HG03097 (cell line): Measurements from ENCODE around the gene GRK3.
"Not testable (repeated sequence)": the region's sequence is repeated elsewhere in the genome, so short reads cannot be mapped to it uniquely, and the experiment has no call there.

ENCODE experiments used
- ATAC-seq: cut with Tn5 transposase; IDR thresholded peaks from one replicate; pipeline ENCODE4 v1.9.1; 2021; ENCODE audit not compliant: unreplicated experiment, low FRiP score

Gene GRK3

DNA sequence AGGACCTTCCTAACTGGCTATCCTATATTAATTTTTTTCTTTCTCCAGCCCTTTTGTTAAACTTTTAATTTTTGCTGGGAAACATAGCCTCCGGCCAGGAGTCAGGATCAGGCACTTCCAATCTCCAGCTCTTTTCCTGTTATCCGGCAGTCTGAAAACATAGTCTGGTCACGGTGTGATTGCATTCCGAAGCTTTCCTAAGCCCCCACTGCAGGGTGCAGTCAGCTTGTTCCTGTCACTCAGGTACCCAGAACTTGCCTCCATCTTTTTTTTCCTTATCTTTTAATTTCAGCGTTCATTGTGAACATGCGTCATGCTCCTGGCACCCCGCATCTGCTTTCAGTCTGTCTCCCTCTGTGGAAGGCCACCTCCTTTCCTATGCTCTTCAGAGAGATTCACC lies 59.4 kb downstream of the GRK3 start:
- no peak for ATAC-seq

DNA sequence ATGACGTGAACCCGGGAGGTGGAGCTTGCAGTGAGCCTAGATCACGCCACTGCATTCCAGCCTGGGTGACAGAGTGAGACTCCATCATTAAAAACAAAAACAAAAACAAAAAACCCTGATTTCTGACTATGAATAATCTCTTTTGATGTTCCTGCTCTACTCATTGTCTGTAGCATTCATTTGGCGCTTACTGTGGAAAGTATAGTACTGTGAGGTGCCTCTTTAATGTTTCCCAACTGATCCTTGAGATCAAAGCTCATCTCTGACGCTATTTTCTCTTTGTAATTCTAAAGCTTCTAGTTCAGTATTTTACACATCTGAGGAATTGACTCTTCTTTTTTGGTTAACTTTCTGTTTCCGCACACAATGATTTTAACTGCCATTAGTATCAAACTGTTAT lies 60.0 kb downstream of the GRK3 start:
- ATAC-seq: no peak

DNA sequence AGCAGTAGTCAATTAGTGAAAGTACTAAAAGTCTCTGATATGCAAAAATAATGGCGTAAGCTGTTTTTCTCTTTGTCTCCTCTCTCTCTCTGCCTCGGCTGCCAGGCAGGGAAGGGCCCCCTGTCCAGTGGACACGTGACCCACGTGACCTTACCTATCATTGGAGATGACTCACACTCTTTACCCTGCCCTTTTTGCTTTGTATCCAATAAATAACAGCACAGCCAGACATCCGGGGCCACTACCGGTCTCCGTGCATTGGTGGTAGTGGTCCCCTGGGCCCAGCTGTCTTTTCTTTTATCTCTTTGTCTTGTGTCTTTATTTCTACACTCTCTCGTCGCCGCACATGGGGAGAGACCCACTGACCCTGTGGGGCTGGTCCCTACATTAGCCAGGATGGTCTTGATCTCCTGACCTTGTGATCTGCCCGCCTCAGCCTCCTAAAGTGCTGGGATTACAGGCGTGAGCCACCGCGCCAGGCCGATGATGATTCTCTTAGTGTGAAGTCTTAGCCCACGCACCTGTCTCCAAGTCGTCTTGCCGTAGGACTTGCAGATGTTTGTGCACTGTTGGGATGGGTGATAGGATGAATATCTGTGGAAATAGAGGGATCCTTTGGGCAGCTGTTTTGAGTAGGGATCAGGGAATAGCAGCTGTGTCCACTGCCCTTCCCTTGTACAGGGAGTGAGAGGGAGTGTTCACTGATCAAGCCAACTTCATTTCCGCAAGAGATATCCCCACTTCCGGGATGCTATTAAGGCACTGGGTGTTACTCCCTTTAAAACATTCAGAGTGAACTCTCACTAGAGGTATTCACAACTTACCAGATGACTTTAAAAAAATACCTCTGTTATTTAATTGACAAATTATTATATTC lies 61.5 kb downstream of the GRK3 start:
- ATAC-seq: not testable (repeated sequence)

DNA sequence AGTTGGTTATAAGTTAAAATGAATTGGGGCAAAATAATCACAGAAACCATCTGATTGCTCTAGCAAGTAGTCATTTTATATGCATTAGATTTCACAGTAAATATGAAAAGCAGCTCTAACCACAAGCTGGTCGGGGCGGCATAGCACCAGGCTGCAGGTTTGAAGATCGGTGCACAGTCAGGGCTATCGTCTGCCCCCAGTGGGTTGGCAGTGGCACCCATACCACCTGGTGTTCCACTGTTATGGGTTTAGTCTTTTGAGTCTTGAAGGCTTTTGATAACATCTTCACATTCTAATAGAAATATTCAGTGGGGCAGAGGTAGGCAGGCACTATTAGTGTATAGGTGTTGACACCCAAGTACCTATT lies 62.1 kb downstream of the GRK3 start:
- ATAC-seq: no peak

DNA sequence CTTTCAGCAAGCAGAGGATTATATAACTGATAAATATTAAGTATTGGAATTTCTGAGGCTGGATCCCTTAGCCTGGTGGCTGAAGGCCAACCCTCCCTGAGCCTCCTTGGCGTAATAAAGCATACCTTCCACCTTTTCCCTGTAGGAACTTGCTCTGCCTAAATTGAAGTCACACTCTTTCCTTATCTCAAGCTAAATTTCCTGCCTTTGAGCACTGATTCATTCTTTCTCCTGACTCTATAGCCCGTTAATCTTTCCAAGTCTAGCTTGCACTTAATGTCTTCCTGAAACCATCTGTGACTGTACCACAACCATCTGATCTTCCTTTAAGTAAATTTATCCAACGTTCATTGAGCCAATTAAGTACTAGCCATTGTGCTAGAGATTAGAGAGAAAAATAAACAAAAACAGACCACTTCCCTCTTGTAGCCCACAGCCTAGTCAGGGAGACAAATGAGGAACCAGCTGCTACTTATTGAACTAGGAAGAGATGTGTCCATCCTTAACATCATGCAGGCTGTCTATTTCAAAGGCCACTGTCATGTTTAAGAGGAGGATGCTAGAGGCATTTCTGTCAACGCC lies 62.9 kb downstream of the GRK3 start:
- no peak for ATAC-seq

DNA sequence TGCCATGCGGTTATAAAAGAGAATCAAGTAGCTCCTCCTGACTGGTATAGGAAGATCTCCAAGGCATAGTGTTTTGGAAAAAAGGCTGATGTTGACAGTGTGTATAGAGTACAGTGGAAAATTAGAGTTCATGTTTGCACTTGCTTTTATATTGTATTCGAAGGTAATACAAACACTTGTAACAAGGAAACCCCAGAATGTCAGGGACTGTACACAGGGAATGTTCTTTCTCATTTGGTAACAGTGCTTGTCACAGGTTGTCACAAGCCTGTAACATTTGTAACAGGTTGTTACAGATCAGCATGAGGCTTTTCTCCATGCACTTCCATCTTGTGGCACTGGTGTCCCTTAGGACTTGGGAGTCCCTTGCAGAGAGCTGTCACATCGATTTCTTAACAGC lies 64.0 kb downstream of the GRK3 start:
- no peak for ATAC-seq

DNA sequence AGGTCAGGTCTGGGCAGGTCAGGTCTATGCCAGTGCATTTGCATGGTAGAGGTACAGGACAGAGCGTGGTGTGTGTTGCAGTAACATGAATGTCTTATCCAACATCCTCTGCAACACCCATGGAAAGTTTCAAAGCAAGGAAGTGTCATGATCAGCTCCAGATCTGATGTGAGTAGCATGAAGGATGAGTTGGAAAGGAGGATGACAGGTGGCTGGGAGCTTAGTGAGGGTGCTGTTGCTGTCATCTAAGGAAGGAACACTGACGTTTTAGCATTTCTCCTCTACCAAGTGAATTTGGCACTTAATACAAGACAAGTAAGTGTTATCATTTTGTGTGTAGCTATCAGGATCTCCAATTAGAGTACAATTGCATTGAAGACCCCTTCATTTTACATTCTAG lies 65.1 kb downstream of the GRK3 start:
- ATAC-seq: no peak

DNA sequence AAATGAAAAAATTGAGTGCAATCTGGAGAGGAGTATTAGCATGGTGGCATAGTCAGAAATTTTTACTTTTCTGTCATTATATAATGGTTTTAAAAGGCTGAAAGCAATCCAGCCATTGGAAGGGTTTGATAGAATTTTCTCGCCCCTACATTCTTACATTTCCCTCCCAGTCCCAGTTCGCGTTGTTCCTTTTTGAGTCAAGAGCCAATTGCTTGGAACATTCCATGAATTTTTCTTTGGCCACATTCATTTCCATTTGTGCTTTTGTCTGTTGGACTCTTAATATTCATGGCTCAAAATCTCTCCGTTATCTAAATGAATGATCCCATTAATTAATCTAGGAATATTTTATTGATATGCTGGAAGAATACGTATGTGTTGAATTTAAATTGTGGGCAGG lies 66.0 kb downstream of the GRK3 start:
- ATAC-seq: no peak

DNA sequence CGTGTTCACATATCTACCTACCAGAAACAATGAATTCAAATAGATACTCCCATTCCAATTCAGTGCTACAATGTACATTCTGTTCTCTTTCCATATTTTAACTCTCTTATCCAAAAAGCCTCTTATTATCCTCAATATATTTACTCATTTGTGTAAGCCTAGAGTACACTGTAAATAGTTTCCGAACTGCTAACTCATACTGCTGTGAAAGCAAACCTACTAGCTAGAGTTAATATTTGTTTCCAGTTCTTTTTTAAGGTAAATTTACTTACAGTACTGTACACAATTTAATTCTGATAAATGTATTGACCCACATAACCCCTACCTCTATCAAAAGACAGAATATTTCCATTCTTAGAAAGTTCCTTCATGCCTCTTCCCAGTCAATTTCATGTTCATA lies 71.8 kb downstream of the GRK3 start:
- no peak for ATAC-seq

DNA sequence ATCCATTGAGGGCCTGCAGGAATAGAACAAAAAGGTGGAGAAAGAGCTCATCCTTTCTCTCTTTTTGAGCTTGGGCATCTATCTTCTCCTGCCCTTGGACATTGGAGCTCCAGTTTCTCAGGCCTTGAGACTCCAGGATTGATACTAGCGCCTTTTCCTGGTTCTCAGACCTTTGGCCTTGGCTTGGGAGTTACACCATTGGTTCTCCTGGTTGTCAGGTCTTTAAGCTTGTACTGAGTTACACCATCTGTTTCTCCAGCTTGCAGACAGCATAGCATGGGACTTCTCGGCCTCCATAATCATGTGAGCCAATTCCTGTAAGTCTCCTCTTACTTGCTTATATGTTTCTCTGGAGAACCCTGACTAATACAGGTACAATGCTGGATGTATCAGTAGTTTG lies 72.6 kb downstream of the GRK3 start:
- ATAC-seq: no peak

DNA sequence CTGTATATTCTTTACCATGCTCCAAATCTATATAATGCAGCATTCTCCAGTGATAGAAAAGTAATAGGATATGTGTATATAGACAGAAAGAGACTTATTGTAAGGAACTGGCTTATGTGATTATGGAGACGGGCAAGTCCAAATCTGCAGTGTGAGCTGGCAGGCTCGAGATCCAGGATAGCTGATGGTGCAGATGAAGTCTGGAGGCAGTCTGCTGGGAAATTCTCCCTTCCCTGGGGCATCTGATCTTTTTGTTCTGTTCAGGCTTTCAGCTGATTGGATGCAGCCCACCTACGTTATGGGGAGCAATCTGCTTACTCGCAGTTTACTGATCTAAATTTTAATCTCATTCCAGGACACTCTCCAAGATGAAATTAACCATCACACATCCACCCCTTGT lies 73.2 kb downstream of the GRK3 start:
- no peak for ATAC-seq

DNA sequence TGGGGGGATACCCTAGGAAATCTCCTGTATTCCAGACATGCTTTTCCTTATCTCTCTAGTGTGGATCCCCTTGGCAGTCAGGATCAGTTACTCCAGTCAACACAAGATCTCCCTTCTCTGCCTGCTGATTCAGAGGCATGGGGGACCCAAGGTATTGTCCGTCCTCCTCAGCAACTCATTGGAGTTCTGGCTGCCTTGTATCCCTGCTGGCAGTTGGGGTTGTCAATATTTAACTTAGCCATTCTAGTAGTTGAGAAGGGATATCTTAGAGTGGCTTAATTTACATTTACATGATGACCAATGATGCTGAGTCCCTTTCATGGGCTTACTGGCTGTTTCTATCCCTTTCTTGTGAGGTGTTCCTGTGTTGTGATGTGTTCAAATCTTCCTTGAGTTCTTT lies 74.2 kb downstream of the GRK3 start:
- ATAC-seq: no peak

DNA sequence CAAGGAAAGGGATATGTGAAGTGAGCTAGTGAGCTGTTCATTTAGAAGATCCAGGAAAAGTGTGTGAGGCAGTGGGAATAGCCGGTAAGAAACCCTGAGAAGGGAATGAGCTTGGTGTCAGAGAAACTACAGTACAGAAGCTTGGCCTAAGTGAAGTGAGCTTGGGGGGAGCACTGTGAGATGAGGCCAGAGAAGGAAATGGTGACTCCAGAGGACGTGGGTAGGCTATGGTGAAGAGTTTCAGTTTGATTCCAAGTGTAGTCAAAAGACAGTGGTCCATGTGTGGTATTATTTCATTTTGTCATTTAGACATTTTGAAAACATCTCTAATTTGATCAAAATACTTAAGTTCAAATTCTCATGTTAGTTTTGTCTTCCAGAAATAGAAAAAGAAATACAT lies 77.2 kb downstream of the GRK3 start:
- no peak for ATAC-seq

DNA sequence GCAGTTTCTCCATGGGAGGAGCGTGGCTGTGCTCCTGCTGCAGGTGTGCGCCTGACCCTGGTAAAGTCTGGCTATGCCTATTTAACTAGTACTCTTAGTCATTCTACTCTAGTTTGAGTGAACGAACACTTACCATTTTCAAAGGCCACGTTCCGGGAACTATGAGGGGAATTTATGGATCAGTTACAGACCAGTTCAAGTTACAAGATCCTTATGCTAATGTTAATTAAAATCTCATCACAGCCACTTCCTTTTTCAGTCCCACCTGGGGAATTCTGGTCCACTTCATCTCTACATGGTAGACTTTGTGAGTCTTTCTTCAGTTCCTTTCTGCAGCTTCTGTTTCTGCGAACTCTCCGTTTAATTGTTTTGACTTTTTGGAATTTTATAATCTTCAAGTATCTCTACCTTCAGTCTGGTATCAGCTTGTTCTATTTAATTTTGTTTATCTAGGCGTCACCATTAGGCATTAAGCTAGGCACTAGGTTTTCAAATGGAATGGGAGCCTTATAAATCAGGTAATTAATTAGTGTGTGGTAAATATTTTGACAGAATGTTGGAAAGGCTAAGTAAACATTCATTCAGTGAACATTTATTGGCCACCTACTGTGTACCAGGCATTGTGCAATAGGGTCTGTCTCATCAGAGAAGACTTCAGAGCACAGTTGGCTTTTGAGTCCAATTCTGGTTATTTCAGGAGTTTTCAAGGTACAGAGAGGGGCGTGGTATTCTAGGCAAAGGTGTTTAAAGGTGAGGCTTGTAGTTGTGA lies 78.9 kb downstream of the GRK3 start:
- no peak for ATAC-seq

DNA sequence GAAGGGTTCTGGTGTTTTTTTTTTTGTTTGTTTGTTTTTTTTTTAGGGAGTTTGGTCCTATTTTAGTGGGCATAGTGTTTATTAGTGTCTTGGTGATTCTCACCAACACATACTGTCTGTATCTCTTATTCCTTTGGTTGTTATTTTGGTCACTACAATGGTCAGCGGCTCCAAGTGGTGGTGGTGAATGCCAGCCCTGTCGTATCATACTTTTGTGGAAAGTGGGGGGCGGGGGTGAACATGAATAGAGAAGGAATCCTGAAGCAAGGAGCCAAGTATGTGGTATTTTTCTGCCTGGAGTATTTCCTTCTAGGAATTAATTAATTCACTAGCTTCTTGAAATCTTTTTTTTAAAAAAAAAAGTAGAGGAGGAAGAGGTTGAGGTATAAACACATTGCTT lies 79.6 kb downstream of the GRK3 start:
- ATAC-seq: no peak

DNA sequence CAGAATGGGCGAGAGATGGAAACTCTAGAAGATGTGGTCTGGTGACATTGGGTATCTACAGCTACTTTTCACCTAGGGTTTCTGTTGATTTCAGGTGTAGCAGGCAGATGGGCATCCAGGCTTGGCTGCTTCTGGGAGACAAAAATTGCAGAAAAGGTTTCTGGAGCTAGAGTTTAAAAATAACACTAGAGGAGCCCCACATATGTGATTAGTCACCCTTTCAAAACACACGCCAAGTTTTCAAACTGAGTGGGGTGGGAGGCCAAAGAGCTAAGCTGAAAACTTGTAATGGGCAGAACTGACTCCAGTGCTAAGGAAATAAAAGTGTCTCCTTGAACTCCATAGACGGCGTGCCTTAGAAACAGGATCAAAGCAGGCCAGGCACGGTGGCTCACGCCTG lies 80.8 kb downstream of the GRK3 start:
- ATAC-seq: no peak

DNA sequence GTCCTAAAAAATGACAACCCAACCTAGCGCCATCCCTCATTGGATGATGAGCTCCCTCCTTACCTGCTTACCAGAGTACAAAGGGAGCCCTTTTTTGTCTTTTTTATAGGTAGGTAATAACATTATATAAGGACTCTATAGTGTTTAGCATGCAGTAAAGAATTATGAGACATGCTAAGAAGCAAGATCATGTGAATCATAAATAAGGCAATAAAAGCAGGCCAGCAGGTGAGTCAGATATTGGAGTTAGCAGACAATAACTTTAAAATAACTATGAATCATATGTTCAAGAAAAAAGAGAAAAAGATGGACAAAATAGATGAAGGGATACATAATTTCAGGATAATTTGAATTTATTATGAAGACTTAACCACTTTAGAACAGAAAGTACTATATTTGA lies 81.5 kb downstream of the GRK3 start:
- ATAC-seq: no peak

DNA sequence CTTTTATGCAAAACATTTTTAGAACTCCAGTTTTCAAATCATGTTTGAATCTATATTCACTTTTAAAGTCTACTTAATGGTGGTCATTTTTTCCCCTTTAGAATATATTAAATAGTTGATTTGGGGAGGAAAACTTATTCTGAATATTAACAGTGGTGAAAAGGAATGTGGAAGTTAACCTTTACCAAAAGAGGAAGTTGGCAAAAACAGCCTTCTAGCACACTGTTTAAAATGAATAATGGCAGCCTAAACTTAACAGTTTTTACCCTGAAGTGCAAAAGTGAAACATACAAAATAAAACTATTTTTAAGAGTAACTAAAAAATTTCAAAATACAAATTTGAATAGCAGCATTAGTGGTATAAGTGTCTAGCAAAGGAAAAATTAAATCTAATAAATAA lies 86.4 kb downstream of the GRK3 start:
- no peak for ATAC-seq

DNA sequence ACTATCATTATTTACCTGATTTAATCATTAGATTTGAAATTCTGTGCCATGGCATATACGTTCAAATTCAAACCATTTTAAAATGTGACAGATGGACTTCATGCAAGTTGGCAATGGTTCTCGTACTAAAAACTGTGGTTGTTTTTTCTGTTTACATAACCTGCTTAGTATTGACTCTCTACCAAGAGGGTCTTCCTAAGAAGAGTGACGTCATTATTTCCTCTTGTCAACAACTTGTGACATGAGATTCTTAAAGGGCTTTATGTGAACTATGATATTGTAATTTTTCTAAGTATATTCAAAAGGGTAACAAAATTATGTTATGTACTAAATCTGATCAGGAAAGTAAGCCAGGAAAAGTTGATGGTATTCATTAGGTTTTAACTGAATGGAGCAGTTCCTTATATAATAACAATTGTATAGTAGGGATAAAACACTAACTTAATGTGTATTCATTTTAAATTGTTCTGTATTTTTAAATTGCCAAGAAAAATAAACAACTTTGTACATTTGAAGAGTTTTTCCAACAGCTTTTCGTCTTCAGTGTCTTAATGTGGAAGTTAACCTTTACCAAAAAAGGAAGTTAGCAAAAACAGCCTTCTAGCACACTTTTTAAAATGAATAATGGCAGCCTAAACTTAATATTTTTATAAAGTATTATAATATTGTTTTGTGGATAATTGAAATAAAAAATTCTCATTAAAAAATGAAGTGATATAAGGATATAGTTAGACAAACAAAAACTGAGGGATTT lies 87.0 kb downstream of the GRK3 start:
- no peak for ATAC-seq

DNA sequence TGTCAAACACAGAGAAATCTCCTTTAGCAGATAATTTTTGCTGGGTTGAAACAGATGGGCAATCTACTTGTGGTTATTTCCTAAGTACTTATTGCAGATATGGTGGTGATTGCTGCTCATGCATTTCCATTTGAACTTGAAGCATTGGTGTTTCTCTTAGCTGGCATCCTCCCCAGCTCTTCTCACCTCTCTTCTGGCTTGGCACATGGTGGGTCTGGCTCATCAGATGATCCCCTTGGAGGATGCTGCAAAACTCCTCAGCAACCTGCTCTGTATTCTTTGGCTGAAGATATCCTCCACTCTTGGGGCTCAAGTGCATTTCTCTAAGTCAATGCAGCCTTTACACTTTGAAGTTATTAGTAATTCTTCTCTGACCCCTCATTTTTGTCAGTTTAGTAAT lies 90.2 kb downstream of the GRK3 start:
- ATAC-seq: no peak

DNA sequence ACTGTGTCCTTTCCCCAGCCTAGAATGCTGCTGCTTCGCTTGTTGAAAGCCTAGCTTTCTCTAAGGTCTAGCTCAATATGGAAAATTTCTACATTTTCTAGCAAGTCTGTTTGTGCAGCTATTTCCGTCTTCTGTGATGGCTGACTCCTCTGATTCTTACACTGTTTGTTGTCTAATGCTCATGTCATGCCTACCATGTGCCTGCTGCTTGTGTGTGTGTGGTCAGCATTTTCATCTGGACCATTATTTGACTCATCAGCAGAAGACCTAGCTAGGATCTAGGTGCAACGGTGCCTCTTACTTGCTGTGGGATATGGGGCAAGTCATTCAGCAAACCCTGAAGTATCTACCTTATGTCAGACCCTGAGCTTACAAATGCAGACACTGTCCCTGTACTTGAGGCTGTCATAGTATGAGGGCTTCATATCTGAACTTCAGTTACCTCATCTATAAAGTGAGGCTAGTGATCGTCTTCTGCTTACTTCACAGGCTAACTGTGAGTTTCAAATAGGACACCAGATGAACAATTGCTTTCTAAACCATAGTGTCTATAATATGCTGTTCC lies 91.0 kb downstream of the GRK3 start:
- no peak for ATAC-seq
